SK-N-SH treated with all-trans-retinoic acid at 6 μM for 48 hours (cell line): ENCODE results near the gene FOXD1.

Experiments used
- ATAC-seq: fragments of 200-7000 bp; cut with Tn5 transposase; 3 replicates; pipeline ENCODE4 v1.9.1; 2020; ENCODE audit warnings: mild to moderate bottlenecking, moderate library complexity
- ARNTL ChIP-seq: fragments of 450-650 bp; formaldehyde crosslinking; IDR thresholded peaks from 2 replicates; pipeline ENCODE4 v1.5.0; 2020; ENCODE audit warnings: low read depth, mild to moderate bottlenecking, moderate library complexity, borderline replicate concordance
- BACH2 ChIP-seq: fragments of 250-450 bp; sonication (Bioruptor Pico); IDR thresholded peaks from 2 replicates; pipeline ENCODE4 v1.9.0; 2021; ENCODE audit warnings: mild to moderate bottlenecking, borderline replicate concordance
- CSDC2 ChIP-seq: fragments of 250-450 bp; sonication (Bioruptor Pico); IDR thresholded peaks from 2 replicates; pipeline ENCODE4 v1.5.0; 2020; ENCODE audit warnings: mild to moderate bottlenecking, moderate library complexity
- ESRRG ChIP-seq: fragments of 250-450 bp; sonication (Bioruptor Pico); IDR thresholded peaks from 2 replicates; pipeline ENCODE4 v1.6.1; 2021; ENCODE audit warnings: mild to moderate bottlenecking
- GLIS3 ChIP-seq: fragments of 250-450 bp; sonication (Bioruptor Pico); IDR thresholded peaks from 2 replicates; pipeline ENCODE4 v1.5.0; 2020; ENCODE audit warnings: mild to moderate bottlenecking, moderate library complexity
- ISL1 ChIP-seq: fragments of 250-450 bp; sonication (Bioruptor Pico); IDR thresholded peaks from 2 replicates; pipeline ENCODE4 v2.1.2; 2022; ENCODE audit warnings: mild to moderate bottlenecking, moderate library complexity
- OSR1 ChIP-seq: fragments of 250-450 bp; sonication (Bioruptor Pico); IDR thresholded peaks from 2 replicates; pipeline ENCODE4 v1.8.0; 2022; ENCODE audit warnings: moderate library complexity, mild to moderate bottlenecking, inconsistent platforms
- PPARA ChIP-seq: fragments of 250-450 bp; sonication (Bioruptor Pico); IDR thresholded peaks from 2 replicates; pipeline ENCODE4 v1.5.0; 2020; ENCODE audit warnings: mild to moderate bottlenecking, borderline replicate concordance
- RARB ChIP-seq: fragments of 250-450 bp; sonication (Bioruptor Pico); IDR thresholded peaks from 2 replicates; pipeline ENCODE4 v1.8.0; 2021; ENCODE audit warnings: mild to moderate bottlenecking, moderate library complexity
- SNAI2 ChIP-seq: fragments of 250-450 bp; sonication (Bioruptor Pico); IDR thresholded peaks from 2 replicates; pipeline ENCODE4 v1.5.0; 2020; ENCODE audit warnings: mild to moderate bottlenecking, moderate library complexity
- TCF4 ChIP-seq: fragments of 250-450 bp; sonication (Bioruptor Pico); IDR thresholded peaks from 2 replicates; pipeline ENCODE4 v1.8.0; 2021; ENCODE audit warnings: mild to moderate bottlenecking, moderate library complexity, borderline replicate concordance
- TOX ChIP-seq: fragments of 250-450 bp; sonication (Bioruptor Pico); IDR thresholded peaks from 2 replicates; pipeline ENCODE4 v1.8.0; 2021; ENCODE audit warnings: mild to moderate bottlenecking, moderate library complexity, borderline replicate concordance
- ZC3H10 ChIP-seq: fragments of 250-450 bp; sonication (Bioruptor Pico); IDR thresholded peaks from 2 replicates; pipeline ENCODE4 v1.5.1; 2021; ENCODE audit warnings: mild to moderate bottlenecking, moderate library complexity
- ZFP3 ChIP-seq: fragments of 250-450 bp; sonication (Bioruptor Pico); IDR thresholded peaks from 2 replicates; pipeline ENCODE4 v1.5.0; 2020; ENCODE audit warnings: mild to moderate bottlenecking, moderate library complexity
- ZFP30 ChIP-seq: fragments of 450-650 bp; formaldehyde crosslinking; IDR thresholded peaks from 2 replicates; pipeline ENCODE4 v1.5.0; 2022; ENCODE audit warnings: mild to moderate bottlenecking, moderate library complexity
- ZNF565 ChIP-seq: fragments of 450-650 bp; formaldehyde crosslinking; conservative IDR thresholded peaks from 2 replicates; pipeline ENCODE4 v1.5.0; 2020; ENCODE audit warnings: low read depth, mild to moderate bottlenecking, moderate library complexity
- ZNF70 ChIP-seq: fragments of 450-650 bp; formaldehyde crosslinking; IDR thresholded peaks from 2 replicates; pipeline ENCODE4 v1.5.0; 2020; ENCODE audit warnings: mild to moderate bottlenecking, moderate library complexity
- ZNF8 ChIP-seq: fragments of 450-650 bp; formaldehyde crosslinking; IDR thresholded peaks from 2 replicates; pipeline ENCODE4 v1.5.0; 2020; ENCODE audit warnings: mild to moderate bottlenecking, moderate library complexity
- TF ChIP-seq, protein P1 (sequence below): fragments of 250-450 bp; sonication (Bioruptor Pico); IDR thresholded peaks from 2 replicates; pipeline ENCODE4 v1.5.1; 2020; ENCODE audit warnings: low read depth, mild to moderate bottlenecking, moderate library complexity
- TF ChIP-seq, protein P2 (sequence below): fragments of 250-450 bp; sonication (Bioruptor Pico); IDR thresholded peaks from 2 replicates; pipeline ENCODE4 v1.5.1; 2021; ENCODE audit warnings: mild to moderate bottlenecking, moderate library complexity
- TF ChIP-seq, protein P3 (sequence below): fragments of 250-450 bp; sonication (Bioruptor Pico); IDR thresholded peaks from 2 replicates; pipeline ENCODE4 v1.8.0; 2020; ENCODE audit warnings: mild to moderate bottlenecking, moderate library complexity, borderline replicate concordance
- TF ChIP-seq, protein P4 (sequence below): fragments of 250-450 bp; sonication (Bioruptor Pico); IDR thresholded peaks from 2 replicates; pipeline ENCODE4 v1.5.0; 2020; ENCODE audit warnings: mild to moderate bottlenecking, moderate library complexity
- TF ChIP-seq, protein P5 (sequence below): fragments of 250-450 bp; sonication (Bioruptor Pico); IDR thresholded peaks from 2 replicates; pipeline ENCODE4 v1.8.0; 2021; ENCODE audit warnings: low read depth, mild to moderate bottlenecking, moderate library complexity, borderline replicate concordance

The FOXD1 gene

DNA sequence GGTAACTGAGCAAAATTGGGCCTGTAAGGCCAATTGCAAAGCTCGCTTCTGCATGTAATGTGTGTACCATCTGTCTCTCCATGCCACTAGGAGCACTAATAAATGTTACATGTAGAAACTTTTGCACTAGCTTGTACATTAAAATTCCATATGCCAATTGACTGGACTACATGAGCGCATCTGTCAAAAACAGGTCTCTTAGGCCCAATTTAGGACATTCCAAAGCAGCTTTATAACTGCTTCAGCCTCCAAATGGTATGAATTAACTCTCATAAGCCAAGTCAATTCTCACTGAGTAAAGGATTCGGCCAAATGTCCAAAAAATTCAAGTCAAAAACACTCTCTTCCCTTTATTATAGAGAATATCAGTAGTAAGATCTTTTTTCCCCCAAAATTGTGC, 23.5 kb upstream of the FOXD1 start:
- ATAC-seq = no peak
- TF ChIP-seq PPARA (CRISPR knock-in tag) (no peak), SNAI2 (no peak), OSR1 (CRISPR knock-in tag) (no peak), ISL1 (CRISPR knock-in tag) (no peak), RARB (CRISPR knock-in tag) (no peak), ZC3H10 (CRISPR knock-in tag) (no peak), ARNTL (CRISPR knock-in tag) (no peak), ZNF70 (CRISPR knock-in tag) (no peak), ESRRG (CRISPR knock-in tag) (no peak), GLIS3 (CRISPR knock-in tag) (no peak), ZNF8 (CRISPR knock-in tag) (no peak), ZNF565 (CRISPR knock-in tag) (no peak), BACH2 (CRISPR knock-in tag) (no peak), TOX (CRISPR knock-in tag) (no peak), CSDC2 (CRISPR knock-in tag) (no peak), TCF4 (CRISPR knock-in tag) (no peak)
- TF ChIP-seq, protein P1, sequence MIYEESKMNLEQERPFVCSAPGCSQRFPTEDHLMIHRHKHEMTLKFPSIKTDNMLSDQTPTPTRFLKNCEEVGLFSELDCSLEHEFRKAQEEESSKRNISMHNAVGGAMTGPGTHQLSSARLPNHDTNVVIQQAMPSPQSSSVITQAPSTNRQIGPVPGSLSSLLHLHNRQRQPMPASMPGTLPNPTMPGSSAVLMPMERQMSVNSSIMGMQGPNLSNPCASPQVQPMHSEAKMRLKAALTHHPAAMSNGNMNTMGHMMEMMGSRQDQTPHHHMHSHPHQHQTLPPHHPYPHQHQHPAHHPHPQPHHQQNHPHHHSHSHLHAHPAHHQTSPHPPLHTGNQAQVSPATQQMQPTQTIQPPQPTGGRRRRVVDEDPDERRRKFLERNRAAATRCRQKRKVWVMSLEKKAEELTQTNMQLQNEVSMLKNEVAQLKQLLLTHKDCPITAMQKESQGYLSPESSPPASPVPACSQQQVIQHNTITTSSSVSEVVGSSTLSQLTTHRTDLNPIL = no peak

DNA sequence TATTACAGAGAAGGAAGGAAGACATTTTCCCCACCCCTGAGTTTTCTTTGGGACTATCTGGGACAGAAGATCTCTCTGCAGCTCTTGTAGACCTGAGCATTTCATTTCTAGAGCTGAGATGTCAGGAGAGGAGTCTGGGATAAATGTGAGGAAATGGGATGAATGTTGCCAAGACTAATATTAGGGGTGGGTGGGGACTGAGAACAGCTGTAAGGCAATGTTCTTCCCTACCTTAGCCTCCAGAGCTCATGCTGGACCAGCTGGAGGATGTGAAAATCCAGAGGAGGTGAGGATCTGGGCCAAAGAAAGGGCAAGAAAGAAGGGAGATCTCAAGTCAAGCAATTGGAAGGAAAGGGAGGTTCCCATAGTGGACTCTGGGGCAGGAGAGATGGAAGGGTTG, 23.1 kb upstream of the FOXD1 start:
- TF ChIP-seq ZC3H10 (CRISPR knock-in tag) = no peak
- no peak for TF ChIP-seq PPARA (CRISPR knock-in tag)
- TF ChIP-seq ESRRG (CRISPR knock-in tag) = no peak
- TF ChIP-seq, protein P1 = no peak
- TF ChIP-seq ZNF565 (CRISPR knock-in tag) = no peak
- no peak for TF ChIP-seq ZFP3 (CRISPR knock-in tag)
- no peak for TF ChIP-seq ZFP30
- no peak for TF ChIP-seq SNAI2
- TF ChIP-seq, protein P2, sequence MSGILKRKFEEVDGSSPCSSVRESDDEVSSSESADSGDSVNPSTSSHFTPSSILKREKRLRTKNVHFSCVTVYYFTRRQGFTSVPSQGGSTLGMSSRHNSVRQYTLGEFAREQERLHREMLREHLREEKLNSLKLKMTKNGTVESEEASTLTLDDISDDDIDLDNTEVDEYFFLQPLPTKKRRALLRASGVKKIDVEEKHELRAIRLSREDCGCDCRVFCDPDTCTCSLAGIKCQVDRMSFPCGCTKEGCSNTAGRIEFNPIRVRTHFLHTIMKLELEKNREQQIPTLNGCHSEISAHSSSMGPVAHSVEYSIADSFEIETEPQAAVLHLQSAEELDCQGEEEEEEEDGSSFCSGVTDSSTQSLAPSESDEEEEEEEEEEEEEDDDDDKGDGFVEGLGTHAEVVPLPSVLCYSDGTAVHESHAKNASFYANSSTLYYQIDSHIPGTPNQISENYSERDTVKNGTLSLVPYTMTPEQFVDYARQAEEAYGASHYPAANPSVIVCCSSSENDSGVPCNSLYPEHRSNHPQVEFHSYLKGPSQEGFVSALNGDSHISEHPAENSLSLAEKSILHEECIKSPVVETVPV = no peak
- TF ChIP-seq ZNF8 (CRISPR knock-in tag) = no peak
- TF ChIP-seq RARB (CRISPR knock-in tag) = no peak
- TF ChIP-seq ISL1 (CRISPR knock-in tag) = no peak
- TF ChIP-seq OSR1 (CRISPR knock-in tag) = no peak
- no peak for TF ChIP-seq ZNF70 (CRISPR knock-in tag)
- TF ChIP-seq, protein P3, sequence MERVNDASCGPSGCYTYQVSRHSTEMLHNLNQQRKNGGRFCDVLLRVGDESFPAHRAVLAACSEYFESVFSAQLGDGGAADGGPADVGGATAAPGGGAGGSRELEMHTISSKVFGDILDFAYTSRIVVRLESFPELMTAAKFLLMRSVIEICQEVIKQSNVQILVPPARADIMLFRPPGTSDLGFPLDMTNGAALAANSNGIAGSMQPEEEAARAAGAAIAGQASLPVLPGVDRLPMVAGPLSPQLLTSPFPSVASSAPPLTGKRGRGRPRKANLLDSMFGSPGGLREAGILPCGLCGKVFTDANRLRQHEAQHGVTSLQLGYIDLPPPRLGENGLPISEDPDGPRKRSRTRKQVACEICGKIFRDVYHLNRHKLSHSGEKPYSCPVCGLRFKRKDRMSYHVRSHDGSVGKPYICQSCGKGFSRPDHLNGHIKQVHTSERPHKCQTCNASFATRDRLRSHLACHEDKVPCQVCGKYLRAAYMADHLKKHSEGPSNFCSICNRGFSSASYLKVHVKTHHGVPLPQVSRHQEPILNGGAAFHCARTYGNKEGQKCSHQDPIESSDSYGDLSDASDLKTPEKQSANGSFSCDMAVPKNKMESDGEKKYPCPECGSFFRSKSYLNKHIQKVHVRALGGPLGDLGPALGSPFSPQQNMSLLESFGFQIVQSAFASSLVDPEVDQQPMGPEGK (CRISPR knock-in tag) = no peak
- TF ChIP-seq, protein P4, sequence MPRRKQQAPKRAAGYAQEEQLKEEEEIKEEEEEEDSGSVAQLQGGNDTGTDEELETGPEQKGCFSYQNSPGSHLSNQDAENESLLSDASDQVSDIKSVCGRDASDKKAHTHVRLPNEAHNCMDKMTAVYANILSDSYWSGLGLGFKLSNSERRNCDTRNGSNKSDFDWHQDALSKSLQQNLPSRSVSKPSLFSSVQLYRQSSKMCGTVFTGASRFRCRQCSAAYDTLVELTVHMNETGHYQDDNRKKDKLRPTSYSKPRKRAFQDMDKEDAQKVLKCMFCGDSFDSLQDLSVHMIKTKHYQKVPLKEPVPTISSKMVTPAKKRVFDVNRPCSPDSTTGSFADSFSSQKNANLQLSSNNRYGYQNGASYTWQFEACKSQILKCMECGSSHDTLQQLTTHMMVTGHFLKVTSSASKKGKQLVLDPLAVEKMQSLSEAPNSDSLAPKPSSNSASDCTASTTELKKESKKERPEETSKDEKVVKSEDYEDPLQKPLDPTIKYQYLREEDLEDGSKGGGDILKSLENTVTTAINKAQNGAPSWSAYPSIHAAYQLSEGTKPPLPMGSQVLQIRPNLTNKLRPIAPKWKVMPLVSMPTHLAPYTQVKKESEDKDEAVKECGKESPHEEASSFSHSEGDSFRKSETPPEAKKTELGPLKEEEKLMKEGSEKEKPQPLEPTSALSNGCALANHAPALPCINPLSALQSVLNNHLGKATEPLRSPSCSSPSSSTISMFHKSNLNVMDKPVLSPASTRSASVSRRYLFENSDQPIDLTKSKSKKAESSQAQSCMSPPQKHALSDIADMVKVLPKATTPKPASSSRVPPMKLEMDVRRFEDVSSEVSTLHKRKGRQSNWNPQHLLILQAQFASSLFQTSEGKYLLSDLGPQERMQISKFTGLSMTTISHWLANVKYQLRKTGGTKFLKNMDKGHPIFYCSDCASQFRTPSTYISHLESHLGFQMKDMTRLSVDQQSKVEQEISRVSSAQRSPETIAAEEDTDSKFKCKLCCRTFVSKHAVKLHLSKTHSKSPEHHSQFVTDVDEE (CRISPR knock-in tag) = no peak
- no peak for TF ChIP-seq GLIS3 (CRISPR knock-in tag)
- TF ChIP-seq BACH2 (CRISPR knock-in tag) = no peak
- TF ChIP-seq, protein P5, sequence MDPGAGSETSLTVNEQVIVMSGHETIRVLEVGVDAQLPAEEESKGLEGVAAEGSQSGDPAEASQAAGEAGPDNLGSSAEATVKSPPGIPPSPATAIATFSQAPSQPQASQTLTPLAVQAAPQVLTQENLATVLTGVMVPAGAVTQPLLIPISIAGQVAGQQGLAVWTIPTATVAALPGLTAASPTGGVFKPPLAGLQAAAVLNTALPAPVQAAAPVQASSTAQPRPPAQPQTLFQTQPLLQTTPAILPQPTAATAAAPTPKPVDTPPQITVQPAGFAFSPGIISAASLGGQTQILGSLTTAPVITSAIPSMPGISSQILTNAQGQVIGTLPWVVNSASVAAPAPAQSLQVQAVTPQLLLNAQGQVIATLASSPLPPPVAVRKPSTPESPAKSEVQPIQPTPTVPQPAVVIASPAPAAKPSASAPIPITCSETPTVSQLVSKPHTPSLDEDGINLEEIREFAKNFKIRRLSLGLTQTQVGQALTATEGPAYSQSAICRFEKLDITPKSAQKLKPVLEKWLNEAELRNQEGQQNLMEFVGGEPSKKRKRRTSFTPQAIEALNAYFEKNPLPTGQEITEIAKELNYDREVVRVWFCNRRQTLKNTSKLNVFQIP = no peak
- no peak for TF ChIP-seq TOX (CRISPR knock-in tag)
- no peak for ATAC-seq
